RWPE2 (cell line): Measurements from ENCODE around the gene PRRC2B.
A peak's percentile ranks its signal among the peaks of the same experiment; 100 is the strongest.

Experiments used
- ATAC-seq: fragments of 200-7000 bp; cut with Tn5 transposase; 3 replicates; pipeline ENCODE4 v1.9.1; 2021; ENCODE audit warnings: low read depth
- DNase-seq: peaks from one replicate; pipeline ENCODE4 v3.0.0-alpha.2; 2020; ENCODE audit warnings: low spot score
- H3K27ac ChIP-seq: fragments of 450-650 bp; 2 replicates; pipeline ENCODE4 v1.5.1; 2017; ENCODE audit warnings: mild to moderate bottlenecking; ENCODE audit not compliant: poor library complexity, severe bottlenecking
- H3K27me3 ChIP-seq: fragments of 250-450 bp; sonication (Bioruptor Pico); 2 replicates; pipeline ENCODE4 v1.5.1; 2021; ENCODE audit warnings: mild to moderate bottlenecking, moderate library complexity; ENCODE audit not compliant: insufficient read depth, poor library complexity, severe bottlenecking
- H3K36me3 ChIP-seq: fragments of 250-450 bp; sonication (Bioruptor Pico); 2 replicates; pipeline ENCODE4 v1.5.1; 2020; ENCODE audit warnings: low read depth, mild to moderate bottlenecking, moderate library complexity
- H3K4me1 ChIP-seq: fragments of 250-450 bp; sonication (Bioruptor Pico); 2 replicates; pipeline ENCODE4 v1.5.1; 2021; ENCODE audit warnings: mild to moderate bottlenecking, moderate library complexity; ENCODE audit not compliant: insufficient read depth, poor library complexity, severe bottlenecking
- H3K4me3 ChIP-seq: fragments of 250-450 bp; sonication (Bioruptor Pico); 2 replicates; pipeline ENCODE4 v1.5.1; 2021; ENCODE audit warnings: mild to moderate bottlenecking, moderate library complexity; ENCODE audit not compliant: severe bottlenecking
- H3K9me3 ChIP-seq: fragments of 250-450 bp; sonication (Bioruptor Pico); 2 replicates; pipeline ENCODE4 v1.5.1; 2021; ENCODE audit warnings: mild to moderate bottlenecking, moderate library complexity; ENCODE audit not compliant: severe bottlenecking
- TF ChIP-seq, protein P1 (sequence below): fragments of 450-650 bp; IDR thresholded peaks from one replicate; pipeline ENCODE4 v1.5.1; 2017; ENCODE audit warnings: mild to moderate bottlenecking, moderate library complexity; ENCODE audit not compliant: poor library complexity, severe bottlenecking

The PRRC2B gene

DNA sequence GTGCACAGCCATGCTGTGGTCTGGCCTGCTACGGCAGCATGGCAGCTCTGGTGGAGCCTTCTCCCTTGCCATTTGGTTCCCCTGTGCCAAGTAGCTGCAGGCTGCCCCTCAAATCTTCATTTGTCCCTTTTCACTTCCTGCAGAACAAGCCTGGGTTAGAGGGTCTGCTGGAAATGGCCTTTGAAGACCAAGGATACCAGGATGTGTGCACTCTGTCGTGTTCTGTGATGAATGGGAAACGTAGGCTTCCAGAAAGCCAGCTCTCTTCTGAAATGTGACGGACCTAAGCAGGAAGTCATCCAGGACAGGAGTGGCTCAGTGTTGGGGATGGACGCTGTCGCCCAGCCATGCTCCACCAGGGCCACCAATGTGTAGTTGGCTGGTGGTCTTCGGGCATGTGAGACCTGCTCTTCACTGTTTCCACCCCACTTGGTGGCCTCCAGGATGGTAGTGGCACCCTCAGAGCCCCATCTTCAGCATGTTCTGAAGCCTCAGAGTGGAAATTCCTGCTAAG is 105.4 kb downstream of the PRRC2B start:
- Histone ChIP-seq H3K27me3 (no peaks in the 10 kb centered on the region), H3K27ac (no peak overlapping the region), H3K36me3 (peaks cover 55% of the 10 kb centered on the region), H3K4me3 (no peak overlapping the region), H3K4me1 (no peaks in the 10 kb centered on the region), H3K9me3 (no peaks in the 10 kb centered on the region)
- TF ChIP-seq, protein P1, sequence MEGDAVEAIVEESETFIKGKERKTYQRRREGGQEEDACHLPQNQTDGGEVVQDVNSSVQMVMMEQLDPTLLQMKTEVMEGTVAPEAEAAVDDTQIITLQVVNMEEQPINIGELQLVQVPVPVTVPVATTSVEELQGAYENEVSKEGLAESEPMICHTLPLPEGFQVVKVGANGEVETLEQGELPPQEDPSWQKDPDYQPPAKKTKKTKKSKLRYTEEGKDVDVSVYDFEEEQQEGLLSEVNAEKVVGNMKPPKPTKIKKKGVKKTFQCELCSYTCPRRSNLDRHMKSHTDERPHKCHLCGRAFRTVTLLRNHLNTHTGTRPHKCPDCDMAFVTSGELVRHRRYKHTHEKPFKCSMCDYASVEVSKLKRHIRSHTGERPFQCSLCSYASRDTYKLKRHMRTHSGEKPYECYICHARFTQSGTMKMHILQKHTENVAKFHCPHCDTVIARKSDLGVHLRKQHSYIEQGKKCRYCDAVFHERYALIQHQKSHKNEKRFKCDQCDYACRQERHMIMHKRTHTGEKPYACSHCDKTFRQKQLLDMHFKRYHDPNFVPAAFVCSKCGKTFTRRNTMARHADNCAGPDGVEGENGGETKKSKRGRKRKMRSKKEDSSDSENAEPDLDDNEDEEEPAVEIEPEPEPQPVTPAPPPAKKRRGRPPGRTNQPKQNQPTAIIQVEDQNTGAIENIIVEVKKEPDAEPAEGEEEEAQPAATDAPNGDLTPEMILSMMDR, result no peak
- no peak for DNase-seq
- ATAC-seq, result no peak

DNA sequence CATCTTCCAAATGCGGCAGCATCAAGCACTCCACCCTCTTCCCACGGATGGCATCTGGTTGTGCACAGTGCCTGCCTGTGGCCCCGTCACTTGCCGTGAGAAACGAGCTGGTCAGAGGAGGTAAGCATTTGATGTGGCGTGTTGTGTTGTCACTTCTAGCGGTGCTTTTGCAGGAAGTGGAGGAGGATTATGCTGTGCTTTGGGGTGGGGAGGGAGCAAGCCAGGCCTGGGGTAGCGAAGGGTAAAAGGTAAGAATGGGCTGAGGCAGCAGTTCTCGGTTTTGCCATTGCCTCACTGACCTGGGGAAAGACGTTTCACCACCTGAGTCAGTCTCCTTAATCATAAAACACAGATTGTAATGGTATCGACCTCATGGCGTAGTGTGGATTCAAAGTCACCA is 106.5 kb downstream of the PRRC2B start:
- ATAC-seq (no peak), DNase-seq (no peak)
- no peaks in the 10 kb centered on the region for H3K27me3 ChIP-seq
- TF ChIP-seq, protein P1, result no peak
- H3K4me3 ChIP-seq, result no peak overlapping the region
- H3K4me1 ChIP-seq, result no peaks in the 10 kb centered on the region
- peak overlapping the region; percentile 19 for H3K27ac ChIP-seq
- no peaks in the 10 kb centered on the region for H3K9me3 ChIP-seq
- peaks cover 46% of the 10 kb centered on the region for H3K36me3 ChIP-seq

DNA sequence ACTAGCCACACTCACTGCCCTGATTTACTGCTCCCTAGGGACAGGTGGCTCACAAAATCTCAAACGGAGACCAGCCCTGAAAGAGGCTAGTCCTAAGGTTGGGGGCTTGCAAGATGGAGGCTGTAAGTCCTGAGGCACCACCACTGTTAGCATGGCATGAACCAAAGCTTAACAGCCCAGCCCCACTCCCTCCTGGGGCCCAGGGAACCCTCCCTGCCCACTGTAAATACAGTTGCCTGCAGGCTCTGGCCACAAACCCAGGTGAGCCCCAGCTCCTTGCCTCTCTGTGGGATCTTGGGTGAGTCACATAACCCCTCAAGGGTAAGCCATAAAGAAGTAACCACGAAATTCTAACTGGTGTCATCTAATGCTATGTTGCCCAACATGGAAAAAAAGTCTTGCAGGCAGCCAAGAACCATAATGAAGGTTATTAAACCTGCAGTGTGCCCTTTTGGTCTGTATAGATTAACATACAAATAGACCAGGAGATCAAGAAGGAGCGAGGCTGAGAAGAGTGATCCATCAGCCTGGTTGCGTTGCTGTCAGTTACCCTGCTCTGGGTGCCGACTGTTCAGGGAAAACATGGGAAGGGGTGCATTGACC is 107.2 kb downstream of the PRRC2B start:
- no peak for DNase-seq
- TF ChIP-seq, protein P1, result no peak
- H3K4me3 ChIP-seq, result no peak overlapping the region

DNA sequence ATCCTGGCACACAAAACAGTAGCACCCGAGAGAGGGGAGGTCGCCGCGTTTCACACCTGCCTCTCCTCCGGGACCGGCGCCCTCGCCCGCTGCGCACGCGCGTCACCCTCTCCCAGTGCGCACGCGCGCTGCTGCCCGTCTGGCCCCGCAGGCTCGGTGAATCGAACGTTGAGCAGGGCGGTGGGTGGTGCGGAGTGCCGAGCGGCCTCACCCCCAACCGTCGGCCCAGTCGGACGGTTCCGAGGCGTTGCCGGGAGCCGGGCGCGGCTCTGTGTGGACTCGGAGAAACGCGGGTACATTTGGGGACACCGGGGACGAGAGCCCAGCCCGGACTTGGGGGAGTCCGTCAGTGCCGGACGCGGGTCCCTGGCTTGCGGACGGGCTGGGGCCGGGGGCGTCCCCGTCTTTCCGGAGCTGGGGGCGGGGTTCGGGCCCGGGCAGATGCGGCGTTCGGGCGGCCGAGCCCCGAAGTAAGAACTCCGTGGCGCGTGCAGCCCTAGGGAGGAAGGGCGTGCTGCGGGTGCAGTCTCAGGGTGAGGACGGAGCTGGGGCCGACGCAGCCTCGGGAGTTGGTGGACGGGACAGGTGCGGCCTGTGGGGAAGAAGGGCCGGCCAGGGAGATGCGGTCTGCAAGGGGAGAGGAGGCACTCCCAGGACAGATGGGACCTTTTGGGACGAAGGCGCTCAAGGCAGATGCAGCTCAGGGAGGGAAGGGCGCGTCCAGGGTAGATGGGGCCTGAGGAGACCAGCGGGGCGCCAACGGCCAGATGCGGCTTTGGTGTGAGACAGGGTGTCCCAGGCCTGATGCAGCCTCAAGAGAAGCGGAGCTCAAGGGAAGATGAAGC is 109.1 kb downstream of the PRRC2B start, which contains the start of gene POMT1:
Gene POMT1 (plus strand): TSS at position 138 of the 845 bp plus-strand sequence. CDS start 1,301 bp downstream, outside the sequence.
- TF ChIP-seq, protein P1, result no peak
- H3K4me3 ChIP-seq, result peak within 1 kb of the TSS; percentile 81
- no peaks in the 10 kb centered on the region for H3K4me1 ChIP-seq
- H3K27me3 ChIP-seq, result no peaks in the 10 kb centered on the region
- peaks cover 20% of the 10 kb centered on the region for H3K36me3 ChIP-seq
- ATAC-seq (peak; percentile 67), DNase-seq (no peak)
- H3K27ac ChIP-seq, result peak within 1 kb of the TSS; percentile 4
- H3K9me3 ChIP-seq, result no peaks in the 10 kb centered on the region

More for the DNA sequence above, 107.2 kb downstream of the PRRC2B start:
- Histone ChIP-seq H3K4me1 (no peaks in the 10 kb centered on the region), H3K9me3 (no peaks in the 10 kb centered on the region), H3K36me3 (peaks cover 39% of the 10 kb centered on the region), H3K27ac (peak overlapping the region; percentile 19), H3K27me3 (no peaks in the 10 kb centered on the region)
- ATAC-seq, result peak; percentile 56
